Naive thymus-derived CD4-positive, alpha-beta T cell (primary cell): Measurements from ENCODE around the gene COCH. TPM values are rescaled to one million over a fixed set of nuclear protein-coding genes. Genes with fewer than 3 reads are reported as not detected.

Source experiments
- ATAC-seq: fragments of 150-1000 bp; cut with Tn5 transposase; 2 replicates; pipeline ENCODE4 v1.10.0; 2021; ENCODE audit warnings: mild to moderate bottlenecking, moderate library complexity
- CTCF ChIA-PET: fragments of 350-600 bp; sonication (Branson Sonifier 250); formaldehyde crosslinking; loops from one replicate; lab custom pipeline; 2021; ENCODE audit warnings: antibody characterized with exemption; lab: Charles Lee
- POLR2A ChIA-PET: fragments of 350-600 bp; sonication (Branson Sonifier 250); formaldehyde crosslinking; loops from one replicate; lab custom pipeline; 2021; ENCODE audit warnings: antibody characterized with exemption, inconsistent platforms; lab: Charles Lee
- DNase-seq, 9 donors: peaks; one replicate each; pipeline versions ENCODE4 v3.0.0 to v3.0.0-alpha.2; 2020 to 2022; ENCODE audit warnings: mixed read lengths in 1 of 9
- H3K27ac ChIP-seq: one replicate; pipeline ENCODE4 v1.7.0; 2013; ENCODE audit warnings: mild to moderate bottlenecking, low read depth, low read length, moderate library complexity
- H3K27me3 ChIP-seq, 2 donors: one replicate each; pipeline ENCODE4 v1.7.0; 2013; ENCODE audit warnings: low read length in 2 of 2, mild to moderate bottlenecking in 2 of 2, moderate library complexity in 2 of 2; ENCODE audit not compliant: control insufficient read depth in 2 of 2, insufficient read depth in 2 of 2
- H3K36me3 ChIP-seq, 3 experiments: 1 replicate in 2 of 3; 2 replicates in 1 of 3; pipeline ENCODE4 v1.7.0; 2013; ENCODE audit warnings: low read length in 3 of 3, mild to moderate bottlenecking in 3 of 3, moderate library complexity in 1 of 3; ENCODE audit not compliant: insufficient read depth in 3 of 3, control insufficient read depth in 2 of 3
- H3K4me1 ChIP-seq, 2 donors: one replicate each; pipeline ENCODE4 v1.7.0; 2013; ENCODE audit warnings: low read length in 2 of 2, mild to moderate bottlenecking in 2 of 2, moderate library complexity in 1 of 2; ENCODE audit not compliant: control insufficient read depth in 2 of 2, insufficient read depth in 2 of 2
- H3K4me3 ChIP-seq: 2 replicates; pipeline ENCODE4 v1.7.0; 2013; ENCODE audit warnings: mild to moderate bottlenecking, low read length
- H3K9me3 ChIP-seq, 3 experiments: 1 replicate in 2 of 3; 2 replicates in 1 of 3; pipeline ENCODE4 v1.7.0; 2013; ENCODE audit warnings: low read length in 3 of 3; ENCODE audit not compliant: control insufficient read depth in 2 of 3
- H3K27ac Mint-ChIP-seq, 9 donors: one replicate each; pipeline ENCODE4 v1.8.0; 2020 to 2022; ENCODE audit warnings: mixed read lengths in 9 of 9, mild to moderate bottlenecking in 8 of 9, moderate library complexity in 5 of 9, inconsistent platforms in 2 of 9
- H3K27me3 Mint-ChIP-seq, 5 donors: one replicate each; pipeline ENCODE4 v1.8.0; 2021 to 2022; ENCODE audit warnings: mixed read lengths in 5 of 5, mild to moderate bottlenecking in 1 of 5
- H3K36me3 Mint-ChIP-seq, 5 donors: one replicate each; pipeline ENCODE4 v1.8.0; 2020 to 2022; ENCODE audit warnings: mixed read lengths in 5 of 5, mild to moderate bottlenecking in 3 of 5, inconsistent platforms in 1 of 5
- H3K4me1 Mint-ChIP-seq, 7 donors: one replicate each; pipeline ENCODE4 v1.8.0; 2020 to 2022; ENCODE audit warnings: mixed read lengths in 7 of 7, mild to moderate bottlenecking in 3 of 7, inconsistent platforms in 1 of 7
- H3K4me3 Mint-ChIP-seq, 10 donors: one replicate each; pipeline ENCODE4 v1.8.0; 2020 to 2022; ENCODE audit warnings: mild to moderate bottlenecking in 10 of 10, mixed read lengths in 10 of 10, moderate library complexity in 6 of 10, inconsistent platforms in 2 of 10
- H3K9me3 Mint-ChIP-seq, 11 donors: one replicate each; pipeline ENCODE4 v1.8.0; 2020 to 2022; ENCODE audit warnings: mixed read lengths in 11 of 11, mild to moderate bottlenecking in 4 of 11, inconsistent platforms in 1 of 11, moderate library complexity in 1 of 11
- intact Hi-C, 2 donors: fragments of 100-400 bp; cut with micrococcal nuclease; formaldehyde crosslinking; loops; one replicate each; pipeline ENCODE4 v1.15.1; 2023
- polyA plus RNA-seq, 2 donors: library from polyadenylated mRNA; unstranded; fragments of 300-500 nt; fragmentation: Illumina TruSeq; gene quantifications; one replicate each; pipeline ENCODE4 v1.2.3, GENCODE V29; 2021
- total RNA-seq, 6 experiments: library from RNA in 5 of 6; stranded (reverse) in 5 of 6; gene quantifications; 1 replicate in 5 of 6; 2 replicates in 1 of 6; pipeline ENCODE4 v1.2.3 and lab custom pipeline; 2021 to 2026

The COCH gene
- total RNA-seq (1 to 10 TPM in 1 of 5 experiments, under 1 TPM in 2, not detected in 2; 0.21 to 1.6 (median 0.24) TPM), polyA plus RNA-seq (under 1 TPM; 0.15 to 0.55 TPM), total RNA-seq (lab: John Stamatoyannopoulos, UW) (0.40 reads per million)

- Histone ChIP-seq H3K9me3 (no peaks in the 10 kb centered on the region), H3K27ac (no peak within 1 kb of the TSS), H3K4me3 (peak within 1 kb of the TSS; percentile 39), H3K36me3 (no peaks in the 10 kb centered on the region), H3K27me3 (peaks cover 0 to 9% of the 10 kb centered on the region in 2 donors), H3K4me1 (peaks cover 0 to 5% of the 10 kb centered on the region in 2 donors)
- intact Hi-C loops: loop anchor here in 1 of 2 donors (10.0 kb wide), 1 partner anchor 210 kb away; no protein-coding TSS in a partner anchor
- H3K4me1 Mint-ChIP-seq: peaks cover 0 to 15% (median 10%) of the 10 kb centered on the region in 7 donors
- ChIA-PET POLR2A (no interaction called here), CTCF (no interaction called here)
- no peaks in the 10 kb centered on the region for H3K36me3 Mint-ChIP-seq
- H3K27me3 Mint-ChIP-seq: peaks cover 56 to 80% (median 61%) of the 10 kb centered on the region in 5 donors
- ATAC-seq (peak; percentile 71), DNase-seq (peak in 7 of 9 donors; percentile 4 to 54 (median 13))
- H3K4me3 Mint-ChIP-seq: peak within 1 kb of the TSS; percentile 66 to 86 (median 78)
- no peak within 1 kb of the TSS for H3K27ac Mint-ChIP-seq
- H3K9me3 Mint-ChIP-seq: no peaks in the 10 kb centered on the region
These were observed at the start of gene COCH for GRCh38 chr14:30874120-30874998. TSS of gene COCH (plus strand) at chr14:30874559. CDS start at chr14:30874939, 380 bp downstream.

GRCh38 chr14:30826070-30826469 lies 48.3 kb upstream of the COCH start:
- Histone ChIP-seq H3K27me3 (no peaks in the 10 kb centered on the region), H3K4me1 (no peaks in the 10 kb centered on the region), H3K4me3 (no peak overlapping the region), H3K9me3 (no peaks in the 10 kb centered on the region), H3K36me3 (no peaks in the 10 kb centered on the region), H3K27ac (no peak overlapping the region)
- ChIA-PET CTCF (no interaction called here), POLR2A (no interaction called here)
- intact Hi-C loops: no loop called here
- Mint-ChIP-seq H3K4me1 (no peaks in the 10 kb centered on the region), H3K9me3 (peaks cover 4 to 25% (median 15%) of the 10 kb centered on the region in 11 donors), H3K36me3 (peaks cover 0 to 7% (median 3%) of the 10 kb centered on the region in 5 donors), H3K27ac (no peak overlapping the region), H3K4me3 (no peak overlapping the region), H3K27me3 (peaks cover 0 to 14% (median 12%) of the 10 kb centered on the region in 5 donors)
- DNase-seq (no peak), ATAC-seq (no peak)

GRCh38 chr14:30829853-30830252 lies 44.5 kb upstream of the COCH start:
- H3K36me3 ChIP-seq: no peaks in the 10 kb centered on the region
- peaks cover 0 to 8% (median 2%) of the 10 kb centered on the region in 5 donors for H3K27me3 Mint-ChIP-seq
- H3K4me3 Mint-ChIP-seq: no peak overlapping the region
- ATAC-seq (no peak), DNase-seq (no peak)
- peaks cover 0 to 4% (median 1%) of the 10 kb centered on the region in 5 donors for H3K36me3 Mint-ChIP-seq
- H3K27ac Mint-ChIP-seq: no peak overlapping the region
- H3K27me3 ChIP-seq: no peaks in the 10 kb centered on the region
- no peak overlapping the region for H3K4me3 ChIP-seq
- H3K9me3 Mint-ChIP-seq: peaks cover 5 to 35% (median 13%) of the 10 kb centered on the region in 11 donors
- H3K9me3 ChIP-seq: peaks cover 0 to 6% (median 0%) of the 10 kb centered on the region in 3 experiments
- no peaks in the 10 kb centered on the region for H3K4me1 ChIP-seq
- no peak overlapping the region for H3K27ac ChIP-seq
- intact Hi-C loops: no loop called here
- H3K4me1 Mint-ChIP-seq: no peaks in the 10 kb centered on the region
- ChIA-PET CTCF (no interaction called here), POLR2A (no interaction called here)

- Mint-ChIP-seq H3K36me3 (peaks cover 0 to 9% (median 0%) of the 10 kb centered on the region in 5 donors), H3K27ac (no peak overlapping the region), H3K9me3 (peaks cover 0 to 29% (median 11%) of the 10 kb centered on the region in 11 donors), H3K4me1 (no peaks in the 10 kb centered on the region), H3K4me3 (no peak overlapping the region), H3K27me3 (peaks cover 0 to 9% (median 0%) of the 10 kb centered on the region in 5 donors)
- peaks cover 0 to 6% (median 0%) of the 10 kb centered on the region in 3 experiments for H3K9me3 ChIP-seq
- H3K27ac ChIP-seq: no peak overlapping the region
- no peak for DNase-seq
- H3K4me3 ChIP-seq: no peak overlapping the region
- POLR2A ChIA-PET: no interaction called here
- no peaks in the 10 kb centered on the region for H3K4me1 ChIP-seq
- H3K36me3 ChIP-seq: no peaks in the 10 kb centered on the region
- intact Hi-C loops: no loop called here
- H3K27me3 ChIP-seq: no peaks in the 10 kb centered on the region
- CTCF ChIA-PET: no interaction called here
- no peak for ATAC-seq
These were observed 40.0 kb upstream of the COCH start for GRCh38 chr14:30834353-30834752.

DNA sequence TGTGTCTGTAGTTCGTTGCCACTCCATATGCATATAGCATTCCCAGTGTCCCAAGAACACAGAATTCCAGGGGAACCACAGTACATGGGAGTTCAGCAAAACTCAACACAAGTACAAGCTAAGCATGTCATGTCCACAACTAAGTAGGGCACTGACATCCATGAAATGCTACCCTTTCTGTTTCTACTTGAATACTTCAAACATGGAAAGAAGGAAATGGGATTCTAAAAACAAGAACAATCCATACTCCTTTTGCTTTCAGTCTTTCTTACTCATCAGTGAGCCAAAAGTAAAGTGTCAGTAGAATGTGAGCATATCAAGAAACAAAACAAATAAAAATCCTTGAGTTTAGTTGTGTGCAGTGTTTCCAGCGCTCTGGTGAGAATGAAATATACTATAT lies 36.0 kb upstream of the COCH start:
- no peaks in the 10 kb centered on the region for H3K4me1 Mint-ChIP-seq
- H3K27ac Mint-ChIP-seq: no peak overlapping the region
- ATAC-seq (no peak), DNase-seq (no peak)
- H3K4me3 Mint-ChIP-seq: no peak overlapping the region
- Histone ChIP-seq H3K4me3 (no peak overlapping the region), H3K9me3 (peaks cover 0 to 6% (median 0%) of the 10 kb centered on the region in 3 experiments), H3K27ac (no peak overlapping the region), H3K36me3 (no peaks in the 10 kb centered on the region), H3K4me1 (no peaks in the 10 kb centered on the region), H3K27me3 (no peaks in the 10 kb centered on the region)
- H3K9me3 Mint-ChIP-seq: peaks cover 0 to 23% (median 11%) of the 10 kb centered on the region in 11 donors
- intact Hi-C loops: no loop called here
- ChIA-PET POLR2A (no interaction called here), CTCF (no interaction called here)
- peaks cover 0 to 9% (median 0%) of the 10 kb centered on the region in 5 donors for H3K36me3 Mint-ChIP-seq
- peaks cover 0 to 12% (median 0%) of the 10 kb centered on the region in 5 donors for H3K27me3 Mint-ChIP-seq

DNA sequence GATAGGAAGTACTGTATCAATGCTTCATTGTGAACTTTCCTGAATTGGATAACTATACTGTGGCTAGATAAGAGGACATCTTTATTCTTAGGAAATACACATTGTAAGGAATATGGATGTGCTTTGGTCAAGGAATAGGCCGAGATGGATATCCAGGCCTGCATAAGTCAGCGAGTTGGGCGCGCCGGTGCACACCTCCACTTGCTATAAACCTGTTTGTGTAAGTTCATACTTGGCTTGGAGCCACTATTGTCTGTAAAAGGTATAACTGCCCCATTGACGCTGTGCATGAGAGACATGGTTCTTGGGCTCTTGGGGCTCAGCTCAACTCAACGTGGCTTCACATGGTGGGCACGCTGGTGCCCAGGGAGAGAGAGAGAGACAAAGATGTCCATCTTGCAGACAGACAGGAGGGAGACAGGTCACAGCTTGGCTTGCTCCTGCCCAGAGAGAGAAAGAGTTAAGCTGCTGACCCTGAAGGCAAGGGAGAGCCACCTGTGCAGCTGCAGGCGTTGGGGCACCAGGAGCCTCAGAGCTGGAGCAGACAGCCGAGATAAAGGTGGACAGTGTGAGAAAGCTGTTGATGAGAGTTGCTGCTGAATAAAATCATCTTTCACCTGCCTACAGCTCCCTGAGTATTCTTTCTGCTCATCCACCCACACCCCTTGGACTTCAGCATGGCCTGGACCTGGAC lies 34.1 kb upstream of the COCH start:
- ChIA-PET CTCF (no interaction called here), POLR2A (no interaction called here)
- DNase-seq: no peak
- peaks cover 0 to 17% (median 9%) of the 10 kb centered on the region in 5 donors for H3K27me3 Mint-ChIP-seq
- H3K4me1 Mint-ChIP-seq: no peaks in the 10 kb centered on the region
- peaks cover 0 to 5% (median 0%) of the 10 kb centered on the region in 5 donors for H3K36me3 Mint-ChIP-seq
- no peaks in the 10 kb centered on the region for H3K27me3 ChIP-seq
- H3K9me3 ChIP-seq: no peaks in the 10 kb centered on the region
- no peaks in the 10 kb centered on the region for H3K4me1 ChIP-seq
- ATAC-seq: no peak
- no peak overlapping the region for H3K27ac ChIP-seq
- intact Hi-C loops: no loop called here
- H3K4me3 ChIP-seq: no peak overlapping the region
- no peak overlapping the region for H3K27ac Mint-ChIP-seq
- no peaks in the 10 kb centered on the region for H3K36me3 ChIP-seq
- peaks cover 0 to 6% (median 2%) of the 10 kb centered on the region in 11 donors for H3K9me3 Mint-ChIP-seq
- H3K4me3 Mint-ChIP-seq: no peak overlapping the region
